Spinal cord (tissue), 10 donors: ENCODE results near the gene NUCB1. TPM values are rescaled to one million over a fixed set of nuclear protein-coding genes. Genes with fewer than 3 reads are reported as not detected.
"Not testable (repeated sequence)": the region's sequence is repeated elsewhere in the genome, so short reads cannot be mapped to it uniquely, and the experiment has no call there.

Experiments used
- DNase-seq, 6 donors: peaks; one replicate each; pipeline versions ENCODE4 v3.0.0 to v3.0.0-alpha.2; 2013 to 2015; ENCODE audit warnings: low spot score in 6 of 6, low read depth in 4 of 6
- H3K27ac ChIP-seq: one replicate; pipeline ENCODE4 v1.5.1; 2013; ENCODE audit warnings: low read depth, low read length, control low read depth
- H3K27me3 ChIP-seq: one replicate; pipeline ENCODE4 v1.6.1; 2013; ENCODE audit warnings: low read length; ENCODE audit not compliant: control insufficient read depth, insufficient read depth
- H3K36me3 ChIP-seq: one replicate; pipeline ENCODE4 v1.6.1; 2013; ENCODE audit warnings: low read length; ENCODE audit not compliant: control insufficient read depth, insufficient read depth
- H3K4me1 ChIP-seq: one replicate; pipeline ENCODE4 v1.6.1; 2013; ENCODE audit warnings: low read length; ENCODE audit not compliant: control insufficient read depth, insufficient read depth
- H3K4me3 ChIP-seq: one replicate; pipeline ENCODE4 v1.5.1; 2013; ENCODE audit warnings: low read depth, low read length, control low read depth
- H3K9me3 ChIP-seq: one replicate; pipeline ENCODE4 v1.6.1; 2013; ENCODE audit warnings: low read length; ENCODE audit not compliant: control insufficient read depth, insufficient read depth
- WGBS: methylation state at CpG from one replicate; pipeline ENCODE4 v1.1.5; 2013; ENCODE audit warnings: missing lambda C conversion rate; ENCODE audit not compliant: insufficient coverage; 5-methylcytosine and 5-hydroxymethylcytosine counted together
- polyA plus RNA-seq, 2 donors: library from polyadenylated mRNA; unstranded; fragments of 120-200 nt; gene quantifications; one replicate each; pipeline ENCODE4 v1.2.1, GENCODE V29; 2013; ENCODE audit not compliant: insufficient read length in 2 of 2
- total RNA-seq, 2 donors: library from RNA; depleted of rRNA in 1 of 2; stranded (reverse); fragments of 120-200 nt in 1 of 2; fragments of >200 nt in 1 of 2; gene quantifications; one replicate each; pipeline versions ENCODE4 v1.2.3 to v1.2.4, GENCODE V29; 2013 to 2014
- donor health status: healthy.

The NUCB1 gene
- total and polyA plus RNA-seq, 4 donors: 94.4 to 213 (median 158) TPM

- Histone ChIP-seq H3K36me3 (peaks cover 36% of the 10 kb centered on the region), H3K4me1 (peaks cover 52% of the 10 kb centered on the region), H3K27ac (peak overlapping the region; percentile 96), H3K9me3 (no peaks in the 10 kb centered on the region), H3K27me3 (no peaks in the 10 kb centered on the region), H3K4me3 (peak overlapping the region; percentile 91)
- WGBS: 90% methylated on average over 10 of the region's 14 CpGs
- DNase-seq: peak in 1 of 6 donors; percentile 28
Observed at GRCh38 chr19:48873476-48874302, 26.4 kb upstream of the NUCB1 start.

- Histone ChIP-seq H3K4me3 (peak overlapping the region; percentile 91), H3K27ac (peak overlapping the region; percentile 29), H3K27me3 (no peaks in the 10 kb centered on the region), H3K36me3 (peaks cover 41% of the 10 kb centered on the region), H3K9me3 (no peaks in the 10 kb centered on the region), H3K4me1 (peaks cover 46% of the 10 kb centered on the region)
- 65% methylated on average over 5 of the region's 17 CpGs for WGBS
- DNase-seq: no peak
Observed at GRCh38 chr19:48874303-48875135, 25.6 kb upstream of the NUCB1 start.

GRCh38 chr19:48876043-48876981 is 23.8 kb upstream of the NUCB1 start:
- Histone ChIP-seq H3K27ac (peak overlapping the region; percentile 29), H3K36me3 (peaks cover 41% of the 10 kb centered on the region), H3K4me3 (peak overlapping the region; percentile 91), H3K4me1 (peaks cover 46% of the 10 kb centered on the region)
- not testable (repeated sequence) for DNase-seq, H3K27me3 ChIP-seq, H3K9me3 ChIP-seq
- WGBS: 97% methylated on average over 12 of the region's 30 CpGs

GRCh38 chr19:48877855-48878195 is 22.3 kb upstream of the NUCB1 start:
- no peak for DNase-seq
- no peak overlapping the region for H3K27ac ChIP-seq
- 87% methylated on average over 6 of the region's 6 CpGs for WGBS

GRCh38 chr19:48878196-48879024 is 21.7 kb upstream of the NUCB1 start:
- WGBS: 82% methylated on average over 7 of the region's 11 CpGs
- H3K27me3 ChIP-seq: no peaks in the 10 kb centered on the region
- H3K9me3 ChIP-seq: no peaks in the 10 kb centered on the region
- no peak overlapping the region for H3K27ac ChIP-seq
- H3K4me3 ChIP-seq: no peak overlapping the region
- DNase-seq: no peak
- H3K36me3 ChIP-seq: peaks cover 38% of the 10 kb centered on the region
- peaks cover 33% of the 10 kb centered on the region for H3K4me1 ChIP-seq

More at GRCh38 chr19:48877855-48878195, 22.3 kb upstream of the NUCB1 start:
- Histone ChIP-seq H3K36me3 (peaks cover 41% of the 10 kb centered on the region), H3K9me3 (no peaks in the 10 kb centered on the region), H3K4me1 (peaks cover 39% of the 10 kb centered on the region), H3K27me3 (no peaks in the 10 kb centered on the region), H3K4me3 (no peak overlapping the region)

GRCh38 chr19:48879025-48879637 is 21.0 kb upstream of the NUCB1 start:
- Histone ChIP-seq H3K4me3 (no peak overlapping the region), H3K4me1 (peaks cover 26% of the 10 kb centered on the region), H3K9me3 (no peaks in the 10 kb centered on the region), H3K36me3 (peaks cover 33% of the 10 kb centered on the region), H3K27me3 (no peaks in the 10 kb centered on the region), H3K27ac (no peak overlapping the region)
- WGBS: 94% methylated on average over 6 of the region's 13 CpGs
- no peak for DNase-seq

- H3K4me1 ChIP-seq: peaks cover 20% of the 10 kb centered on the region
- H3K27ac ChIP-seq, DNase-seq, H3K9me3 ChIP-seq, H3K4me3 ChIP-seq, H3K27me3 ChIP-seq: not testable (repeated sequence)
- peaks cover 27% of the 10 kb centered on the region for H3K36me3 ChIP-seq
- WGBS: 90% methylated on average over 3 of the region's 9 CpGs
Observed at GRCh38 chr19:48879696-48880095, 20.4 kb upstream of the NUCB1 start.

GRCh38 chr19:48881741-48882657 is 18.1 kb upstream of the NUCB1 start:
- H3K27ac ChIP-seq: no peak overlapping the region
- no peaks in the 10 kb centered on the region for H3K9me3 ChIP-seq
- no peaks in the 10 kb centered on the region for H3K27me3 ChIP-seq
- H3K4me3 ChIP-seq: no peak overlapping the region
- no peaks in the 10 kb centered on the region for H3K4me1 ChIP-seq
- 87% methylated on average over 21 of the region's 30 CpGs for WGBS
- DNase-seq: peak in 2 of 6 donors; percentile 40 to 54
- peaks cover 7% of the 10 kb centered on the region for H3K36me3 ChIP-seq
